Naive thymus-derived CD4-positive, alpha-beta T cell (primary cell): ENCODE data around the gene LRBA. TPM values are rescaled to one million over a fixed set of nuclear protein-coding genes. Genes with fewer than 3 reads are reported as not detected.

Experiments
- ATAC-seq: fragments of 150-1000 bp; cut with Tn5 transposase; 2 replicates; pipeline ENCODE4 v1.10.0; 2021; ENCODE audit warnings: mild to moderate bottlenecking, moderate library complexity
- CTCF ChIA-PET: fragments of 350-600 bp; sonication (Branson Sonifier 250); formaldehyde crosslinking; loops from one replicate; lab custom pipeline; 2021; ENCODE audit warnings: antibody characterized with exemption; lab: Charles Lee
- POLR2A ChIA-PET: fragments of 350-600 bp; sonication (Branson Sonifier 250); formaldehyde crosslinking; loops from one replicate; lab custom pipeline; 2021; ENCODE audit warnings: antibody characterized with exemption, inconsistent platforms; lab: Charles Lee
- DNase-seq, 9 donors: peaks; one replicate each; pipeline versions ENCODE4 v3.0.0 to v3.0.0-alpha.2; 2020 to 2022; ENCODE audit warnings: mixed read lengths in 1 of 9
- H3K27ac ChIP-seq: one replicate; pipeline ENCODE4 v1.7.0; 2013; ENCODE audit warnings: mild to moderate bottlenecking, low read depth, low read length, moderate library complexity
- H3K27me3 ChIP-seq, 2 donors: one replicate each; pipeline ENCODE4 v1.7.0; 2013; ENCODE audit warnings: low read length in 2 of 2, mild to moderate bottlenecking in 2 of 2, moderate library complexity in 2 of 2; ENCODE audit not compliant: control insufficient read depth in 2 of 2, insufficient read depth in 2 of 2
- H3K36me3 ChIP-seq, 3 experiments: 1 replicate in 2 of 3; 2 replicates in 1 of 3; pipeline ENCODE4 v1.7.0; 2013; ENCODE audit warnings: low read length in 3 of 3, mild to moderate bottlenecking in 3 of 3, moderate library complexity in 1 of 3; ENCODE audit not compliant: insufficient read depth in 3 of 3, control insufficient read depth in 2 of 3
- H3K4me1 ChIP-seq, 2 donors: one replicate each; pipeline ENCODE4 v1.7.0; 2013; ENCODE audit warnings: low read length in 2 of 2, mild to moderate bottlenecking in 2 of 2, moderate library complexity in 1 of 2; ENCODE audit not compliant: control insufficient read depth in 2 of 2, insufficient read depth in 2 of 2
- H3K4me3 ChIP-seq: 2 replicates; pipeline ENCODE4 v1.7.0; 2013; ENCODE audit warnings: mild to moderate bottlenecking, low read length
- H3K9me3 ChIP-seq, 3 experiments: 1 replicate in 2 of 3; 2 replicates in 1 of 3; pipeline ENCODE4 v1.7.0; 2013; ENCODE audit warnings: low read length in 3 of 3; ENCODE audit not compliant: control insufficient read depth in 2 of 3
- H3K27ac Mint-ChIP-seq, 9 donors: one replicate each; pipeline ENCODE4 v1.8.0; 2020 to 2022; ENCODE audit warnings: mixed read lengths in 9 of 9, mild to moderate bottlenecking in 8 of 9, moderate library complexity in 5 of 9, inconsistent platforms in 2 of 9
- H3K27me3 Mint-ChIP-seq, 5 donors: one replicate each; pipeline ENCODE4 v1.8.0; 2021 to 2022; ENCODE audit warnings: mixed read lengths in 5 of 5, mild to moderate bottlenecking in 1 of 5
- H3K36me3 Mint-ChIP-seq, 5 donors: one replicate each; pipeline ENCODE4 v1.8.0; 2020 to 2022; ENCODE audit warnings: mixed read lengths in 5 of 5, mild to moderate bottlenecking in 3 of 5, inconsistent platforms in 1 of 5
- H3K4me1 Mint-ChIP-seq, 7 donors: one replicate each; pipeline ENCODE4 v1.8.0; 2020 to 2022; ENCODE audit warnings: mixed read lengths in 7 of 7, mild to moderate bottlenecking in 3 of 7, inconsistent platforms in 1 of 7
- H3K4me3 Mint-ChIP-seq, 10 donors: one replicate each; pipeline ENCODE4 v1.8.0; 2020 to 2022; ENCODE audit warnings: mild to moderate bottlenecking in 10 of 10, mixed read lengths in 10 of 10, moderate library complexity in 6 of 10, inconsistent platforms in 2 of 10
- H3K9me3 Mint-ChIP-seq, 11 donors: one replicate each; pipeline ENCODE4 v1.8.0; 2020 to 2022; ENCODE audit warnings: mixed read lengths in 11 of 11, mild to moderate bottlenecking in 4 of 11, inconsistent platforms in 1 of 11, moderate library complexity in 1 of 11
- intact Hi-C, 2 donors: fragments of 100-400 bp; cut with micrococcal nuclease; formaldehyde crosslinking; loops; one replicate each; pipeline ENCODE4 v1.15.1; 2023
- polyA plus RNA-seq, 2 donors: library from polyadenylated mRNA; unstranded; fragments of 300-500 nt; fragmentation: Illumina TruSeq; gene quantifications; one replicate each; pipeline ENCODE4 v1.2.3, GENCODE V29; 2021
- total RNA-seq, 6 experiments: library from RNA in 5 of 6; stranded (reverse) in 5 of 6; gene quantifications; 1 replicate in 5 of 6; 2 replicates in 1 of 6; pipeline ENCODE4 v1.2.3 and lab custom pipeline; 2021 to 2026

Gene LRBA
- total and polyA plus RNA-seq, 7 experiments from 2014 or later, result 20.8 to 71.4 (median 58.4) TPM

DNA sequence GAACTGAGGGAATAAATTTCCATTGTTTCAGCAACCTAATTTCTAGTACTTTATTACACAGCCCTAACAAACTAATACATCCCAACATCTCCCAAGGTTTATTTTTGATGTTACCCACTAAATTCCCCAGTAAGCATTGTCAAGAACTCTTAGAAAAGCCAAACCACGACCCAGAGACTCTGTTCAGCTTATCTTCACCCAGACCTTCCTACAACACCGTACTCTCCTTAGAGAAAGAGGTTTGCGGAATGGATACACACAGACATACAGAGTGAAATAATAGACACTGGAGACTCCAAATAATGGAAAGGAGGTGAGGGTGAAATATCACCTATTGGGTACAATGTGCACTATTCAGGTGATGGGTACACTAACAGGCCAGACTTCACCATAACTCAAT, 75.6 kb downstream of the LRBA start:
- Mint-ChIP-seq H3K27me3 (no peaks in the 10 kb centered on the region), H3K27ac (peak overlapping the region in 4 of 9 donors; percentile 10 to 72 (median 48)), H3K36me3 (peaks cover 0 to 6% (median under 1%) of the 10 kb centered on the region in 5 donors), H3K4me1 (peaks cover 19 to 69% (median 63%) of the 10 kb centered on the region in 7 donors), H3K9me3 (no peaks in the 10 kb centered on the region), H3K4me3 (peak overlapping the region in 2 of 10 donors; percentile 9 to 43)
- Histone ChIP-seq H3K4me3 (no peak overlapping the region), H3K9me3 (no peaks in the 10 kb centered on the region), H3K36me3 (no peaks in the 10 kb centered on the region), H3K27ac (no peak overlapping the region), H3K27me3 (no peaks in the 10 kb centered on the region), H3K4me1 (peaks cover 0 to 10% of the 10 kb centered on the region in 2 donors)
- ChIA-PET POLR2A (no interaction called here), CTCF (no interaction called here)
- DNase-seq (no peak), ATAC-seq (no peak)
- intact Hi-C loops, result no loop called here

DNA sequence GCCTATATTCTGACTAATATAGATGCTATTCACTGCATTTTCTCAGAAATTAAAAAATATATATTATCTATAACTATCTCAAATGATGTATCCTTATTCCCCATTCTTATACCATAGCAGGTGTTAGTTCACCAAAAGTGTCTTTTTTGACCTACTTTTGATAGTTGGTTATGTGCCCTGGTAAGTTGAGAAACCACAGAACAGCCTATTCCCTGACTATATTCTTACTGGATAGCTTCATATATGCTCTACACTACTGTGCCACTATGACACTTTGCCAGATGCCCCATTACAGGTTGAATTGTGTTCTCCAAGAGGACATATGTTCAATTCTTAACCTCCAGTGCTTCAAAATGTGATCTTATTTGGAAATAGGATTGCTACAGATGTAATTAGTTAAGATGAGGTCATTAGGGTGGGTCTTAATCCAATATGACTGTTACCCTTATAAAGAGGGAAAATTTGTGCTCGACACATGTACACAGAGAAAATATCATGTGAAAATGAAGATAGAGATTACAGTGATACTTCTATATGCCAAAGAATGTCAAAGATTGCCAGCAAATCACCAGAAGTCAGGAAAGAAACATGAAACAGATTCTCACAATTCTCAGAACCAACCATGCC, 76.1 kb downstream of the LRBA start:
- Histone ChIP-seq H3K9me3 (no peaks in the 10 kb centered on the region), H3K4me1 (peaks cover 0 to 10% of the 10 kb centered on the region in 2 donors), H3K36me3 (no peaks in the 10 kb centered on the region), H3K4me3 (no peak overlapping the region), H3K27ac (no peak overlapping the region), H3K27me3 (no peaks in the 10 kb centered on the region)
- Mint-ChIP-seq H3K4me1 (peaks cover 19 to 67% (median 61%) of the 10 kb centered on the region in 7 donors), H3K4me3 (peak overlapping the region in 2 of 10 donors; percentile 5 to 9), H3K27me3 (no peaks in the 10 kb centered on the region), H3K36me3 (peaks cover 0 to 5% (median 0%) of the 10 kb centered on the region in 5 donors), H3K9me3 (no peaks in the 10 kb centered on the region), H3K27ac (peak overlapping the region in 5 of 9 donors; percentile 10 to 72 (median 44))
- CTCF ChIA-PET, result no interaction called here
- no peak for DNase-seq
- intact Hi-C loops, result no loop called here
- POLR2A ChIA-PET, result no interaction called here
- ATAC-seq, result no peak

DNA sequence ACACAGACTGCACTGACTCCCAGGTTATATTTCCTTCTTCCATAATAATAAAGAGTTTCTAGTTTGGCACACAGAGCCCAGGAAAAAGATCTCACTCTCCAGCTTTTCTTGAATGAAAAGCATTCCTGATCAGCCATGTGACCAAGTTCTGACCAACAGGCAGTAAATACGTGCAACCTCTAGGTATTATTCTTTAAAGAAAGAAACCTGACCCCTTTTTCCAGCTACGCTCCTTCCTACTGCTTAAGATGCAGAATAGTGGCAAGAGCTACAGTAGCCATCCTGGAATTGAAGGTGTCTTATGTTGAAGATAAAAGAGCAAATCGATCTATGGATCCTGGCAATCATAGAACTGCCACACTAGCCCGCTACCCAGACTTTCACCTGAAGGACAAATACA, 76.7 kb downstream of the LRBA start:
- intact Hi-C loops, result no loop called here
- no peak for ATAC-seq
- Histone ChIP-seq H3K27me3 (no peaks in the 10 kb centered on the region), H3K4me1 (peaks cover 0 to 10% of the 10 kb centered on the region in 2 donors), H3K4me3 (no peak overlapping the region), H3K36me3 (no peaks in the 10 kb centered on the region), H3K9me3 (no peaks in the 10 kb centered on the region), H3K27ac (no peak overlapping the region)
- Mint-ChIP-seq H3K27ac (peak overlapping the region in 3 of 9 donors; percentile 17 to 57 (median 31)), H3K9me3 (no peaks in the 10 kb centered on the region), H3K4me3 (no peak overlapping the region), H3K4me1 (peaks cover 15 to 62% (median 56%) of the 10 kb centered on the region in 7 donors), H3K36me3 (peaks cover 0 to 5% (median 0%) of the 10 kb centered on the region in 5 donors), H3K27me3 (no peaks in the 10 kb centered on the region)
- no peak for DNase-seq
- CTCF ChIA-PET, result no interaction called here
- POLR2A ChIA-PET, result no interaction called here

DNA sequence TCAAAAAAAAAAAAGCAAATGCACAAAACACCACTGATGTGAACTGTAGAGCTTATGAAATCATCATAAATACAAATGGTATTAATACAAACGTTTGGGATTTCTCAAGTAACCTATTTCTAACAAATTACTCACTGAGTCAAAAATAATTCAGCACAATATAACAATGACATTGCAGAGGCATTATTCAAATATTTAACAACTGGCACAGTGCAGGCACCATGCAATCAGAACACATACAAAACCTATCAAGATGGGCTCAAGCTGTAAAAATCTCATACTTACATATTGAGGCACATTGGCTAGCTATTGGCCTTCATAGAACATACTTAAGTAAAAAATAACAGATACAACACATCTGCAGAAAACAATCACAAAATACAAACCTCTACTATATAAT, 81.1 kb downstream of the LRBA start:
- Histone ChIP-seq H3K27ac (no peak overlapping the region), H3K36me3 (no peaks in the 10 kb centered on the region), H3K4me1 (peaks cover 0 to 3% of the 10 kb centered on the region in 2 donors), H3K27me3 (no peaks in the 10 kb centered on the region), H3K9me3 (no peaks in the 10 kb centered on the region), H3K4me3 (no peak overlapping the region)
- Mint-ChIP-seq H3K4me1 (peaks cover 5 to 36% (median 28%) of the 10 kb centered on the region in 7 donors), H3K9me3 (no peaks in the 10 kb centered on the region), H3K27me3 (no peaks in the 10 kb centered on the region), H3K27ac (no peak overlapping the region), H3K4me3 (no peak overlapping the region), H3K36me3 (peaks cover 0 to 6% (median 4%) of the 10 kb centered on the region in 5 donors)
- CTCF ChIA-PET, result no interaction called here
- POLR2A ChIA-PET, result no interaction called here
- intact Hi-C loops, result no loop called here
- no peak for DNase-seq
- no peak for ATAC-seq

DNA sequence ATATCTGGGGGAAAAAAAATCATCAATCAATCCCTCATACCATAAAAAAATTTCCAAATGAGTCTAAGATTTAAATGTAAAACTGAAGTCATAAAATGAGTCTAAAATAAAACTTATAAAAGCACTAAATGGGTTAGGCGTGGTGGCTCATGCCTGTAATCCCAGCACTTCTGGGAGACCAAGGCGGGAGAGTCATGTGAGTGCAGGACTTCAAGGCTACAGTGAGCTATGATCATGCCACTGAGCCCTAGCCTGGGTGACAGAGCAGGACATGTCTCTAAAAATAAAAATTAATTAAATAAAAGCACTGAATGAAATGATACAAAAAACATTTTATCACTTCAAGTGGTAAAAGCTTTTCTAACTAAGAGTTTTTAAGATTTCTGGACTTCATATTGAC, 83.3 kb downstream of the LRBA start:
- DNase-seq, result no peak
- Histone ChIP-seq H3K27me3 (no peaks in the 10 kb centered on the region), H3K4me3 (no peak overlapping the region), H3K4me1 (no peaks in the 10 kb centered on the region), H3K27ac (no peak overlapping the region), H3K9me3 (no peaks in the 10 kb centered on the region), H3K36me3 (peaks cover 0 to 5% (median 0%) of the 10 kb centered on the region in 3 experiments)
- Mint-ChIP-seq H3K36me3 (peaks cover 0 to 20% (median 13%) of the 10 kb centered on the region in 5 donors), H3K4me3 (no peak overlapping the region), H3K9me3 (no peaks in the 10 kb centered on the region), H3K27me3 (no peaks in the 10 kb centered on the region), H3K4me1 (peaks cover 0 to 16% (median 9%) of the 10 kb centered on the region in 7 donors), H3K27ac (no peak overlapping the region)
- POLR2A ChIA-PET, result no interaction called here
- ATAC-seq, result no peak
- intact Hi-C loops, result no loop called here
- CTCF ChIA-PET, result interaction anchor here (0.7 kb wide), 1 partner anchor 614 kb away, joined by 3 read pairs; no protein-coding TSS in a partner anchor

DNA sequence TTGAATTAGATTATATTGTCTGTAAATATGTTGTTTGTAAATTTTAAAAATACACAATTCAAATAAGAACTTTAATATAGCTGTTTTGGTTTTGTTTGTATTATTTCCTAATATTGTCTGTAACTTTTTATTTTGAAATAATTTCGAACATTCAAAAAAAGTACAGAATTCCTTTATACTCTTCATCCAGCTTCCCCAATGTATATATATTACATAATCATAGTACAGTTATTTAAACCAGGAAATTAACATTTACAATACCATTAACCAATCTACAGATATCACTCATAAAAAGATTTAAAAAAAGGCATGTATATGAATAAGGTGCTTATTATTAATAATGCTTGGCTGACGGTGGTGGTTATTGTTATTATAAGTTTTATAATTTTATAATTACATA, 84.1 kb downstream of the LRBA start:
- no peak overlapping the region for H3K4me3 Mint-ChIP-seq
- Histone ChIP-seq H3K36me3 (peaks cover 0 to 5% (median 0%) of the 10 kb centered on the region in 3 experiments), H3K4me1 (no peaks in the 10 kb centered on the region), H3K27ac (no peak overlapping the region), H3K4me3 (no peak overlapping the region), H3K9me3 (no peaks in the 10 kb centered on the region), H3K27me3 (no peaks in the 10 kb centered on the region)
- POLR2A ChIA-PET, result no interaction called here
- no peaks in the 10 kb centered on the region for H3K27me3 Mint-ChIP-seq
- no peaks in the 10 kb centered on the region for H3K9me3 Mint-ChIP-seq
- peaks cover 0 to 10% (median 2%) of the 10 kb centered on the region in 7 donors for H3K4me1 Mint-ChIP-seq
- intact Hi-C loops, result no loop called here
- ATAC-seq (no peak), DNase-seq (no peak)
- CTCF ChIA-PET, result no interaction called here
- no peak overlapping the region for H3K27ac Mint-ChIP-seq
- peaks cover 4 to 27% (median 19%) of the 10 kb centered on the region in 5 donors for H3K36me3 Mint-ChIP-seq

DNA sequence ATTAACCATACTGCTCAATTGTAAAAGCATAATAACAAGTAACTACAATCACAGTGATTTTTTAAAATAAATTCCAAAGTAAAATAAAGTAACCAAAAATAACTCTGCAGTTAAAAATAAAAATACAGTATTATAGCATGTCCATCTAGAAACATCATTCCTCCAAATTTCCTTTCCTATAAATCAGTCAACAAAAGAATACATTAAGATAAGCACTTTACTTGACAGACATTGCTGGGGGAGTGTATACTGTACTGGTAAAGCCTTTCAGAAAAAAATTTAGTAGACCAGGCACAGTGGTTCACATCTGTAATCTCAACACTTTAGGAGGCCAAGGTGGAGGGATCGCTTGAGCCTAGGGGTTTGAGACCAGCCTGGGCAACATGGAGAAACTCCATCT, 91.1 kb downstream of the LRBA start:
- ChIA-PET POLR2A (no interaction called here), CTCF (no interaction called here)
- peaks cover 12 to 64% (median 32%) of the 10 kb centered on the region in 5 donors for H3K36me3 Mint-ChIP-seq
- H3K4me3 Mint-ChIP-seq, result no peak overlapping the region
- no peak overlapping the region for H3K4me3 ChIP-seq
- no peaks in the 10 kb centered on the region for H3K27me3 ChIP-seq
- peaks cover 0 to 19% (median 5%) of the 10 kb centered on the region in 3 experiments for H3K36me3 ChIP-seq
- H3K9me3 ChIP-seq, result no peaks in the 10 kb centered on the region
- no peaks in the 10 kb centered on the region for H3K27me3 Mint-ChIP-seq
- peak overlapping the region in 1 of 9 donors; percentile 8 for H3K27ac Mint-ChIP-seq
- ATAC-seq (no peak), DNase-seq (no peak)
- H3K4me1 ChIP-seq, result no peaks in the 10 kb centered on the region
- H3K4me1 Mint-ChIP-seq, result peaks cover 0 to 3% (median 2%) of the 10 kb centered on the region in 7 donors
- H3K27ac ChIP-seq, result no peak overlapping the region
- H3K9me3 Mint-ChIP-seq, result no peaks in the 10 kb centered on the region
- intact Hi-C loops, result no loop called here
